ENCODE results near the gene ZIC5.

GRCh38 chr13:99970651-99971575 is 654 bp downstream of the ZIC5 start:
- TF ChIP-seq YY1 (IDR thresholded peaks at IDR 0.05; ENCODE audit: insufficient read depth, insufficient read length) (no peak), SUZ12 (IDR thresholded peaks at IDR 0.05; ENCODE audit: extremely low read depth, insufficient read depth, insufficient read length) (no peak), ZNF274 (IDR thresholded peaks at IDR 0.05; ENCODE audit: low read depth, low read length) (no peak)
